ENCODE data around the gene VMP1. TPM values are rescaled to one million over a fixed set of nuclear protein-coding genes. Genes with fewer than 3 reads are reported as not detected.

The VMP1 gene
- total RNA-seq, 1 experiment from 2014 or later = 83.1 TPM

DNA sequence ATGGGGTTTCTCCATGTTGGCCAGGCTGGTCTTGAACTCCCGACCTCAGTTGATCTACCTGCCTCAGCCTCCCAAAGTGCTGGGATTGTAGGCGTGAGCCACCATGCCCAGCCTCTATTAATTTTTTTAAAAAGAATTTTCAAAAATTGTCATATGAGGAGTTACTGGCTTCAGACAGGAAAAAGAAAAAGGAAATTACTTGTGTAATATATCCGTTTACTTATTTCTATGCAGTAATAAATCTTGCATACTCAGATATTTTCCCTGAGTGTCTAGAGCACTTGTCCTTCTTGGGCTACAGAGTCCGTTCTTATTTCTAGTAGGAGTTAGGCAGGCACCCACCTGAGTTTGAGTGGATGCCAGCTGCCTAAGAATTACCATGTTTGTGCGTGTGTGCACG, 85.8 kb downstream of the VMP1 start:
- Histone ChIP-seq H4K5ac (ENCODE audit: insufficient read length, low read depth, low read length) (no peak overlapping the region), H3K9ac (ENCODE audit: extremely low read depth, insufficient read length, low read length) (no peak overlapping the region), H4K91ac (ENCODE audit: insufficient read length, low read depth, low read length) (no peak overlapping the region), H2BK15ac (ENCODE audit: low read depth, low read length) (no peak overlapping the region), H4K8ac (replicated peaks; ENCODE audit: insufficient read length, low read depth, low read length) (no peak overlapping the region), H4K20me1 (ENCODE audit: control insufficient read depth, insufficient read depth, insufficient read length) (no peaks in the 10 kb centered on the region), H3K79me2 (ENCODE audit: insufficient read depth, low read length) (no peaks in the 10 kb centered on the region), H3K27me3 (ENCODE audit: insufficient read depth, low read length) (no peaks in the 10 kb centered on the region), H2BK20ac (ENCODE audit: low read depth, low read length, poor library complexity, severe bottlenecking) (no peak overlapping the region), H2AFZ (ENCODE audit: low read length) (no peak overlapping the region), H3T11ph (ENCODE audit: low read length) (no peak overlapping the region), H2AK5ac (ENCODE audit: insufficient read length, low read length) (no peak overlapping the region), H3K23me2 (ENCODE audit: insufficient read length, low read depth, low read length, poor library complexity, severe bottlenecking) (no peaks in the 10 kb centered on the region), H2BK12ac (ENCODE audit: insufficient read length, low read depth, low read length) (no peak overlapping the region), H3K4me1 (ENCODE audit: insufficient read depth, low read length) (no peaks in the 10 kb centered on the region), H2BK120ac (ENCODE audit: low read depth, low read length, poor library complexity, severe bottlenecking) (no peak overlapping the region), H3K27ac (ENCODE audit: insufficient read length, low read depth, low read length) (no peak overlapping the region), H2BK5ac (ENCODE audit: insufficient read length, low read length) (no peak overlapping the region), H3K4me2 (ENCODE audit: insufficient read depth, insufficient read length, low read length) (no peak overlapping the region), H3K14ac (ENCODE audit: insufficient read depth, low read length) (no peak overlapping the region), H3K56ac (ENCODE audit: insufficient read length, low read depth, low read length) (no peak overlapping the region), H3K79me1 (ENCODE audit: insufficient read depth, low read depth, low read length, poor library complexity, severe bottlenecking) (no peaks in the 10 kb centered on the region), H3K18ac (ENCODE audit: insufficient read length, low read depth, low read length) (no peak overlapping the region), H3K23ac (ENCODE audit: insufficient read length, low read depth, low read length) (no peak overlapping the region), H3K4ac (ENCODE audit: low read depth, low read length) (no peak overlapping the region), H3K9me3 (ENCODE audit: control insufficient read depth, low read depth, low read length) (no peaks in the 10 kb centered on the region)
- Mint-ChIP-seq H3K36me3 (ENCODE audit: insufficient read depth in 1 of 3, low read depth in 3 of 3) (peaks cover 0 to 8% (median 0%) of the 10 kb centered on the region in 3 experiments; a peak in 3 of 7 replicates), H3K27ac (no peak overlapping the region), H3K4me3 (no peak overlapping the region), H3K4me1 (no peaks in the 10 kb centered on the region), H3K9me3 (no peaks in the 10 kb centered on the region), H3K27me3 (ENCODE audit: low read depth) (no peaks in the 10 kb centered on the region)
- DNase-seq = no peak
- TF ChIP-seq CTCF (conservative IDR thresholded peaks at IDR 0.05) = no peak
- WGBS (ENCODE audit: extremely low coverage, insufficient read length, low lambda C conversion rate) = no CpG with 5 or more reads among the region's 6 CpGs

Measured in H9 (cell line).